ENCODE measurements around the gene HOXB1. TPM values are rescaled to one million over a fixed set of nuclear protein-coding genes. Genes with fewer than 3 reads are reported as not detected.
"Not testable (repeated sequence)": the region's sequence is repeated elsewhere in the genome, so short reads cannot be mapped to it uniquely, and the experiment has no call there.

HOXB1 gene
- total and polyA plus RNA-seq, 5 donors from 2014 or later: not detected

- H3K4me1 Mint-ChIP-seq: peaks cover 6 to 49% (median 17%) of the 10 kb centered on the region in 4 donors
- H3K36me3 ChIP-seq (ENCODE audit: control insufficient read depth, insufficient read depth, low read length): no peaks in the 10 kb centered on the region
- H3K27me3 Mint-ChIP-seq: peaks cover 56% of the 10 kb centered on the region
- H3K27ac Mint-ChIP-seq: peak overlapping the region; percentile 97 to 100 (median 99)
- H3K27ac ChIP-seq (ENCODE audit: insufficient read depth, low read length, poor library complexity, severe bottlenecking): peak overlapping the region; percentile 86
- no peak for ATAC-seq (ENCODE audit: low read depth in 2 of 2)
- H3K27me3 ChIP-seq (ENCODE audit: control insufficient read depth, insufficient read depth, low read length): peaks cover 3% of the 10 kb centered on the region
- peaks cover 44% of the 10 kb centered on the region for H3K4me1 ChIP-seq (ENCODE audit: control insufficient read depth, insufficient read depth, low read length, poor library complexity, severe bottlenecking)
- peak overlapping the region; percentile 86 for H3K4me3 ChIP-seq (ENCODE audit: low read depth, low read length)
- H3K36me3 Mint-ChIP-seq: peaks cover 11% of the 10 kb centered on the region
- peak overlapping the region; percentile 96 to 99 (median 98) for H3K4me3 Mint-ChIP-seq
- H3K9me3 ChIP-seq (ENCODE audit: control insufficient read depth in 2 of 2, low read length in 2 of 2): no peaks in the 10 kb centered on the region
- no peaks in the 10 kb centered on the region for H3K9me3 Mint-ChIP-seq
- peak in 2 of 3 donors; percentile 28 to 49 for DNase-seq
These were observed 11.4 kb upstream of the HOXB1 start for GRCh38 chr17:48542114-48542656.

DNA sequence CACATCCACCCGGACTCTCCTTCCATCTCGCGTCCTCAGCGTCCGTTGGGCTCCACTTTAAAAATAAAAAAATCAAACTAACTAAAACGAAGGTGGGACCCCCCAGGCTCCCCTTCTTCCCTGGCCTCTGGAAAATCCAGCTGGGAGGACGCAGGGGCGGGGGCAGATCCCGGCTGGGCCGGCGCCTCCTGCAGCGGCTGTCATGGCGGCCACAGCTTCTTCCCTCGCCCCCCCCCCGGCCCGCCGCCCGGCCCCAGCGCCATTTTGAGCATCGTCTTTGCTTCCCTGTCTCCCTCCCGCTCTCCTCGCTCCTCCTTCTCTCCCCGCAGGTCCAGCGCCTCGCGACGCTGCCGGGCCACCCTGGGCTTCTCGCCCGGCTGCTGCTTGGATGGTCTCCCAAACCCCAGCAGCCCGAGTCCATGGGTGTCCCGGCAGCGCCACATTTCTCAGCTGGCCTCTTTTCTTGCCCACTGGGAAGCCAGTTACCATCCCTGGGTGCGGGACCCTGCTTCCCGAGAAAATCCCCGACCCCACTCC, 10.8 kb upstream of the HOXB1 start:
- Mint-ChIP-seq H3K27ac (peak overlapping the region; percentile 97 to 100 (median 99)), H3K4me3 (peak overlapping the region; percentile 96 to 99 (median 98)), H3K9me3 (no peaks in the 10 kb centered on the region), H3K36me3 (peaks cover 11% of the 10 kb centered on the region), H3K27me3 (peaks cover 55% of the 10 kb centered on the region), H3K4me1 (peaks cover 4 to 45% (median 16%) of the 10 kb centered on the region in 4 donors)
- Histone ChIP-seq H3K9me3 (ENCODE audit: control insufficient read depth in 2 of 2, low read length in 2 of 2) (no peaks in the 10 kb centered on the region), H3K27ac (ENCODE audit: insufficient read depth, low read length, poor library complexity, severe bottlenecking) (peak overlapping the region; percentile 86), H3K4me1 (ENCODE audit: control insufficient read depth, insufficient read depth, low read length, poor library complexity, severe bottlenecking) (peaks cover 39% of the 10 kb centered on the region), H3K36me3 (ENCODE audit: control insufficient read depth, insufficient read depth, low read length) (no peaks in the 10 kb centered on the region), H3K27me3 (ENCODE audit: control insufficient read depth, insufficient read depth, low read length) (peaks cover 3% of the 10 kb centered on the region), H3K4me3 (ENCODE audit: low read depth, low read length) (peak overlapping the region; percentile 86)
- ATAC-seq (ENCODE audit: low read depth in 2 of 2) (peak in 1 of 2 donors; percentile 35), DNase-seq (peak; percentile 30 to 55 (median 52))

DNA sequence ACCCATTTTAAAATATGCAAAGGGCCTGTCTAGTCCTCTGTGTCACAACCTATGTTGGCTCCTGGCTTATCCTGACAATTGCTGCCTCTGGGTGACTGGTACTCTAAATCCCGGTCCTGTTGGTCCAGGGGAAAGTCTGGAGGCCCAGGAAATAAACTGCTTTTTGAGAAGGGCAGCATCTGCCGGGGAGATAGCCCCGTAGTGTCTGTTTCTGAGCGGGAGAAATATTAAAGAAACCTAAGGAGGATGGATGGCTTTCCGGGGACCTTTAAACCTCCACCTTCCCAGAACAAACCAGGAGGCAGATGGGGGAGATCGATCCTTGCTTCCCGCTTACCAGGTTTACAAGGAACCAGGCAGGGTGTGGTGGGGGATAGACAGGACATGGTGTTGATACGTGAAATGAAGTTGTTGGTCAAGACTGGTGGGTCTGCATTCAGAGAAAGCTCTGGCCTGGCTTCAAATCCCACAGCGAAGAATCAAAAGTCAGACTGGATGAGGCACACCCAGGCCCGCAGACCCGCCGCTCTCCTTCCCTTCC, 10.3 kb upstream of the HOXB1 start:
- peaks cover 4 to 40% (median 13%) of the 10 kb centered on the region in 4 donors for H3K4me1 Mint-ChIP-seq
- DNase-seq: peak in 2 of 3 donors; percentile 18 to 29

DNA sequence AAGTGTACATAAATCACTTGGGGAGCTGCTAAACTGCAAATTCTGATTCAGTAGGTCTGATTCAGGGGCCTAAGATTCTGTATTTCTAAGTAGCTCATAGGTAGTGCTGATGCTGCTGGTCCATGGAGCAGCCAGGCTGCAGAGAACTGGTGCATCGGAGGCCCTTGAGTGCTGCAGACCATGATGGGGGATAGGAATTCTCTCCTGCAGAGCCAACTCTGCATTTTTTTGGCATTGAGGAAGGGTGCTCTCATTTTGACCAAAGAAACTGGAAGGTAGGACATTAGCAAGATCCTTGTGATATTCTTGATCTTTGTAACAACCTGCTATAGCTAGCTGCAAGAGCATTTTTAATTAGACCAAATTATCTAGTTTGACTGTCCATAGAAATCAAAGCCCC, 9.4 kb upstream of the HOXB1 start:
- Mint-ChIP-seq H3K4me1 (peaks cover 4 to 32% (median 9%) of the 10 kb centered on the region in 4 donors), H3K27ac (peak overlapping the region; percentile 55 to 86 (median 64)), H3K27me3 (peaks cover 42% of the 10 kb centered on the region), H3K9me3 (no peaks in the 10 kb centered on the region), H3K36me3 (peaks cover 11% of the 10 kb centered on the region), H3K4me3 (peak overlapping the region; percentile 11 to 75 (median 67))
- Histone ChIP-seq H3K27me3 (ENCODE audit: control insufficient read depth, insufficient read depth, low read length) (no peaks in the 10 kb centered on the region), H3K4me3 (ENCODE audit: low read depth, low read length) (peak overlapping the region; percentile 80), H3K36me3 (ENCODE audit: control insufficient read depth, insufficient read depth, low read length) (no peaks in the 10 kb centered on the region), H3K9me3 (ENCODE audit: control insufficient read depth in 2 of 2, low read length in 2 of 2) (no peaks in the 10 kb centered on the region), H3K4me1 (ENCODE audit: control insufficient read depth, insufficient read depth, low read length, poor library complexity, severe bottlenecking) (peaks cover 25% of the 10 kb centered on the region), H3K27ac (ENCODE audit: insufficient read depth, low read length, poor library complexity, severe bottlenecking) (peak overlapping the region; percentile 86)
- ATAC-seq (ENCODE audit: low read depth in 2 of 2) (no peak), DNase-seq (no peak)

More for the DNA sequence above, 10.3 kb upstream of the HOXB1 start:
- ATAC-seq (ENCODE audit: low read depth in 2 of 2): no peak
- no peaks in the 10 kb centered on the region for H3K9me3 ChIP-seq (ENCODE audit: control insufficient read depth in 2 of 2, low read length in 2 of 2)
- peaks cover 3% of the 10 kb centered on the region for H3K27me3 ChIP-seq (ENCODE audit: control insufficient read depth, insufficient read depth, low read length)
- Mint-ChIP-seq H3K4me3 (peak overlapping the region; percentile 96 to 99 (median 98)), H3K27me3 (peaks cover 49% of the 10 kb centered on the region), H3K36me3 (peaks cover 11% of the 10 kb centered on the region), H3K27ac (peak overlapping the region; percentile 97 to 100 (median 99)), H3K9me3 (no peaks in the 10 kb centered on the region)
- peak overlapping the region; percentile 80 for H3K4me3 ChIP-seq (ENCODE audit: low read depth, low read length)
- H3K36me3 ChIP-seq (ENCODE audit: control insufficient read depth, insufficient read depth, low read length): no peaks in the 10 kb centered on the region
- peak overlapping the region; percentile 86 for H3K27ac ChIP-seq (ENCODE audit: insufficient read depth, low read length, poor library complexity, severe bottlenecking)
- peaks cover 34% of the 10 kb centered on the region for H3K4me1 ChIP-seq (ENCODE audit: control insufficient read depth, insufficient read depth, low read length, poor library complexity, severe bottlenecking)

DNA sequence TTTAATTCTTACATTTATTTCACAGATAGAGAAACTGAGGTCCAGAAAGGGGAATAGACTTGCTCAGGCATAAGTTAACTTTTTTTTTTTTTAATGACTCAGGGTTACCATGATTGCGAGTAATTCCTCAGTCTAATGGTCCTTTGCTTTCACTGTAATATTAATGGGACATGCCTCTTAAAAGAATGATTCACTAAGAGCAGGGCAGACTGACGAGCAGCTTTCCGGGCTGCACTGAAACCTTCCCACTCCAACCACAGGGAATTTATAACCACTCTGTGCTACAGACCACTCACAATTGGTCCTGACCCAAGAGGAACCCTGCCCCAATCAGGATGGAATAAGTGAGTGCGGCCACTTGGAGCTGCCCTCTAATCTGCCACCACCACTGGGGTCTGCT, 8.4 kb upstream of the HOXB1 start:
- Mint-ChIP-seq H3K36me3 (peaks cover 11% of the 10 kb centered on the region), H3K4me1 (peaks cover 4 to 26% (median 8%) of the 10 kb centered on the region in 4 donors), H3K9me3 (peaks cover 0 to 2% (median 0%) of the 10 kb centered on the region in 7 donors), H3K27me3 (peaks cover 35% of the 10 kb centered on the region), H3K4me3 (peak overlapping the region in 1 of 4 donors; percentile 15), H3K27ac (peak overlapping the region in 1 of 3 donors; percentile 7)
- no peak overlapping the region for H3K27ac ChIP-seq (ENCODE audit: insufficient read depth, low read length, poor library complexity, severe bottlenecking)
- no peaks in the 10 kb centered on the region for H3K9me3 ChIP-seq (ENCODE audit: control insufficient read depth in 2 of 2, low read length in 2 of 2)
- H3K27me3 ChIP-seq (ENCODE audit: control insufficient read depth, insufficient read depth, low read length): no peaks in the 10 kb centered on the region
- ATAC-seq (ENCODE audit: low read depth in 2 of 2) (no peak), DNase-seq (no peak)
- no peak overlapping the region for H3K4me3 ChIP-seq (ENCODE audit: low read depth, low read length)
- H3K36me3 ChIP-seq (ENCODE audit: control insufficient read depth, insufficient read depth, low read length): no peaks in the 10 kb centered on the region
- peaks cover 16% of the 10 kb centered on the region for H3K4me1 ChIP-seq (ENCODE audit: control insufficient read depth, insufficient read depth, low read length, poor library complexity, severe bottlenecking)

GRCh38 chr17:48537316-48537715, 6.5 kb upstream of the HOXB1 start:
- Mint-ChIP-seq H3K36me3 (peaks cover 4% of the 10 kb centered on the region), H3K9me3 (peaks cover 0 to 2% (median 0%) of the 10 kb centered on the region in 7 donors), H3K4me1 (peaks cover 0 to 19% (median 6%) of the 10 kb centered on the region in 4 donors), H3K27me3 (peaks cover 29% of the 10 kb centered on the region), H3K27ac (peak overlapping the region in 1 of 3 donors; percentile 32), H3K4me3 (peak overlapping the region in 1 of 4 donors; percentile 51)
- no peak for ATAC-seq (ENCODE audit: low read depth in 2 of 2)
- Histone ChIP-seq H3K27ac (ENCODE audit: insufficient read depth, low read length, poor library complexity, severe bottlenecking) (no peak overlapping the region), H3K9me3 (ENCODE audit: control insufficient read depth in 2 of 2, low read length in 2 of 2) (no peaks in the 10 kb centered on the region), H3K36me3 (ENCODE audit: control insufficient read depth, insufficient read depth, low read length) (no peaks in the 10 kb centered on the region), H3K4me1 (ENCODE audit: control insufficient read depth, insufficient read depth, low read length, poor library complexity, severe bottlenecking) (peaks cover 11% of the 10 kb centered on the region), H3K27me3 (ENCODE audit: control insufficient read depth, insufficient read depth, low read length) (no peaks in the 10 kb centered on the region), H3K4me3 (ENCODE audit: low read depth, low read length) (no peak overlapping the region)
- no peak for DNase-seq

DNA sequence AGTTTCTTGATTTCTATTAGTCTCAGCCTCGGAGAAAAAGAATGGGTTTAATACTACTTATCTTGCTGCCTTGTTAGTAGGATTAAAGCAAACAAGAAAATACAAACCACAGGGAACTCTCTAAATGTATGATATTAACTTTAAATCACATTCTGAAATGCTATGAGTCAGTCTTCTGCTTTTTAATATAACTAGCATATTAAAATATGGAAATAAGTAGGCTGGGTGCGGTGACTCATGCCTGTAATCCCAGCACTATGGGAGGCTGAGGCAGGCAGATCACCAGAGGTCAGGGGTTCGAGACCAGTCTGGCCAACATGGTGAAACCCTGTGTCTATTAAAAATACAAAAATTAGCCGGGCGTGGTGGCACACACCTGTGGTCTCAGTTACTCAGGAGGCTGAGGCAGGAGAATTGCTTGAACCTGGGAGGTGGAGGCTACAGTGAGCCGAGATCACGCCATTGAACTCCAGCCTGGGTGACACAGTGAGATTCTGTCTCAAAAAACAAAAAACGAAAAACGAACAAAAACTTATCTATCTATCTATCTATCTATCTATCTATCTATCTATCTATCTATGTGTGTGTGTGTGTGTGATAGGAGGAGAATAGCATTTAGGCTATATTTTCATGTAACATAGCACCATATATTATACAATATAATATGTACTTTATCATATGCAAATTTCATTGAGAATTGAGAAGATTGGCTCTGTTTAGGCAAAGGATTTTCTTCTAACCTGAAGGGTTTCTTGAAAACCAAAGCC, 5.2 kb upstream of the HOXB1 start:
- H3K4me1 ChIP-seq (ENCODE audit: control insufficient read depth, insufficient read depth, low read length, poor library complexity, severe bottlenecking); H3K9me3 ChIP-seq (ENCODE audit: control insufficient read depth in 2 of 2, low read length in 2 of 2); H3K36me3 ChIP-seq (ENCODE audit: control insufficient read depth, insufficient read depth, low read length); H3K27me3 ChIP-seq (ENCODE audit: control insufficient read depth, insufficient read depth, low read length); H3K27ac ChIP-seq (ENCODE audit: insufficient read depth, low read length, poor library complexity, severe bottlenecking); H3K4me3 Mint-ChIP-seq; H3K4me3 ChIP-seq (ENCODE audit: low read depth, low read length); DNase-seq; H3K9me3 Mint-ChIP-seq; H3K36me3 Mint-ChIP-seq; ATAC-seq (ENCODE audit: low read depth in 2 of 2): not testable (repeated sequence)
- Mint-ChIP-seq H3K27ac (peak overlapping the region in 1 of 3 donors; percentile 5), H3K27me3 (peaks cover 22% of the 10 kb centered on the region), H3K4me1 (peaks cover 0 to 10% (median 5%) of the 10 kb centered on the region in 4 donors)
